GM23338 (cell line): ENCODE results near the gene EMID1. TPM values are rescaled to one million over a fixed set of nuclear protein-coding genes. Genes with fewer than 3 reads are reported as not detected.

ENCODE experiments used
- ATAC-seq: fragments of 200-7000 bp; cut with Tn5 transposase; 3 replicates; pipeline ENCODE4 v1.9.1; 2020
- DNase-seq: peaks from one replicate; pipeline ENCODE4 v3.0.0-alpha.2; 2015; ENCODE audit warnings: low spot score
- H2AFZ ChIP-seq: fragments of 200-600 bp; sonication (generic); 2 replicates; pipeline ENCODE4 v1.8.0; 2016; ENCODE audit warnings: antibody characterized with exemption, mild to moderate bottlenecking, moderate library complexity
- H3F3A ChIP-seq: fragments of 200-600 bp; sonication (generic); replicated peaks from 2 replicates; pipeline ENCODE4 v1.8.0; 2017; ENCODE audit warnings: antibody characterized with exemption, mixed run types, low read depth
- H3K27ac ChIP-seq: fragments of 200-600 bp; sonication (generic); 2 replicates; pipeline ENCODE4 v1.6.1; 2016; ENCODE audit warnings: low read depth
- H3K27me3 ChIP-seq: fragments of 200-600 bp; sonication (generic); 2 replicates; pipeline ENCODE4 v1.8.0; 2016; ENCODE audit warnings: mild to moderate bottlenecking, mixed run types, moderate library complexity; ENCODE audit not compliant: insufficient read depth
- H3K36me3 ChIP-seq: fragments of 200-600 bp; sonication (generic); 2 replicates; pipeline ENCODE4 v1.8.0; 2016; ENCODE audit warnings: mild to moderate bottlenecking; ENCODE audit not compliant: insufficient read depth
- H3K4me1 ChIP-seq: fragments of 200-600 bp; sonication (generic); 2 replicates; pipeline ENCODE4 v1.8.0; 2016; ENCODE audit warnings: mild to moderate bottlenecking, moderate library complexity; ENCODE audit not compliant: insufficient read depth
- H3K4me2 ChIP-seq: fragments of 200-600 bp; sonication (generic); 2 replicates; pipeline ENCODE4 v1.7.1; 2017; ENCODE audit warnings: mixed run types
- H3K4me3 ChIP-seq: fragments of 200-600 bp; sonication (generic); 2 replicates; pipeline ENCODE4 v1.6.1; 2016; ENCODE audit warnings: mixed run types
- H3K79me2 ChIP-seq: fragments of 200-600 bp; sonication (generic); replicated peaks from 2 replicates; pipeline ENCODE4 v1.8.0; 2017; ENCODE audit warnings: mild to moderate bottlenecking; ENCODE audit not compliant: insufficient read depth
- H3K9me2 ChIP-seq: fragments of 200-600 bp; sonication (generic); 2 replicates; pipeline ENCODE4 v1.8.0; 2017; ENCODE audit not compliant: insufficient read depth
- H4K20me1 ChIP-seq: fragments of 200-600 bp; sonication (generic); replicated peaks from 2 replicates; pipeline ENCODE4 v1.8.0; 2017; ENCODE audit warnings: mild to moderate bottlenecking; ENCODE audit not compliant: insufficient read depth
- H3K27ac Mint-ChIP-seq: 2 replicates; pipeline ENCODE4 v1.8.0; 2020; ENCODE audit warnings: inconsistent platforms, mild to moderate bottlenecking, moderate library complexity, mixed read lengths
- H3K27me3 Mint-ChIP-seq: 3 replicates; pipeline ENCODE4 v1.8.0; 2022; ENCODE audit warnings: low read depth, mild to moderate bottlenecking, moderate library complexity, mixed read lengths, inconsistent platforms; ENCODE audit not compliant: insufficient read depth, poor library complexity
- H3K36me3 Mint-ChIP-seq: 3 replicates; pipeline ENCODE4 v1.8.0; 2021; ENCODE audit warnings: low read depth, mild to moderate bottlenecking, inconsistent platforms, moderate library complexity, mixed read lengths
- H3K4me1 Mint-ChIP-seq: 3 replicates; pipeline ENCODE4 v1.8.0; 2020; ENCODE audit warnings: mild to moderate bottlenecking, inconsistent platforms, mixed read lengths
- H3K4me3 Mint-ChIP-seq: 3 replicates; pipeline ENCODE4 v1.8.0; 2021; ENCODE audit warnings: moderate library complexity, mild to moderate bottlenecking, inconsistent platforms, mixed read lengths
- H3K9me3 Mint-ChIP-seq: 3 replicates; pipeline ENCODE4 v1.8.0; 2020; ENCODE audit warnings: moderate library complexity, mild to moderate bottlenecking, inconsistent platforms, mixed read lengths
- EZH2 ChIP-seq: fragments of 200-600 bp; sonication (generic); IDR thresholded peaks from one replicate; pipeline ENCODE4 v1.8.0; 2017; ENCODE audit warnings: antibody characterized with exemption, mild to moderate bottlenecking, low read depth; ENCODE audit not compliant: unreplicated experiment
- EZH2phosphoT487 ChIP-seq: fragments of 200-600 bp; sonication (generic); IDR thresholded peaks from one replicate; pipeline ENCODE4 v1.8.1; 2018; ENCODE audit warnings: antibody characterized with exemption; ENCODE audit not compliant: unreplicated experiment
- POLR2AphosphoS5 ChIP-seq: IDR thresholded peaks from 2 replicates; pipeline ENCODE4 v1.6.1; 2016; ENCODE audit warnings: antibody characterized with exemption, low read depth
- STAT1 ChIP-seq: IDR thresholded peaks from one replicate; pipeline ENCODE4 v1.6.1; 2016; ENCODE audit warnings: antibody characterized with exemption; ENCODE audit not compliant: unreplicated experiment
- ZNF114 ChIP-seq: fragments of 250-450 bp; sonication (Bioruptor Pico); IDR thresholded peaks from 2 replicates; pipeline ENCODE4 v1.5.0; 2020; ENCODE audit warnings: mild to moderate bottlenecking, moderate library complexity
- polyA plus RNA-seq: library from polyadenylated mRNA; unstranded; fragments of >200 nt; fragmentation: Nextera tagmentation; extraction: Ambion mirVana; gene quantifications from 2 replicates; pipeline ENCODE4 v1.2.1, GENCODE V29; 2016
- total RNA-seq: library from RNA; depleted of rRNA; stranded (reverse); fragments of >200 nt; shearing (Covaris generic); gene quantifications from 2 replicates; pipeline ENCODE4 v1.2.3, GENCODE V29; 2014
- TF ChIP-seq, protein P1 (sequence below), 2 experiments: fragments of 200-600 bp in 1 of 2; sonication (generic) in 1 of 2; conservative IDR thresholded peaks; 2 replicates each; pipeline versions ENCODE4 v1.5.1 to v1.6.1; 2016 to 2017; ENCODE audit warnings: antibody characterized with exemption in 2 of 2, low read depth in 2 of 2, mild to moderate bottlenecking in 2 of 2, moderate library complexity in 1 of 2
- TF ChIP-seq, protein P2 (sequence below): fragments of 250-450 bp; sonication (Bioruptor Pico); IDR thresholded peaks from 2 replicates; pipeline ENCODE4 v1.5.0; 2020; ENCODE audit warnings: mild to moderate bottlenecking, moderate library complexity

EMID1 gene
- total and polyA plus RNA-seq, 2 experiments from 2014 or later: 3.0 to 13.4 TPM

DNA sequence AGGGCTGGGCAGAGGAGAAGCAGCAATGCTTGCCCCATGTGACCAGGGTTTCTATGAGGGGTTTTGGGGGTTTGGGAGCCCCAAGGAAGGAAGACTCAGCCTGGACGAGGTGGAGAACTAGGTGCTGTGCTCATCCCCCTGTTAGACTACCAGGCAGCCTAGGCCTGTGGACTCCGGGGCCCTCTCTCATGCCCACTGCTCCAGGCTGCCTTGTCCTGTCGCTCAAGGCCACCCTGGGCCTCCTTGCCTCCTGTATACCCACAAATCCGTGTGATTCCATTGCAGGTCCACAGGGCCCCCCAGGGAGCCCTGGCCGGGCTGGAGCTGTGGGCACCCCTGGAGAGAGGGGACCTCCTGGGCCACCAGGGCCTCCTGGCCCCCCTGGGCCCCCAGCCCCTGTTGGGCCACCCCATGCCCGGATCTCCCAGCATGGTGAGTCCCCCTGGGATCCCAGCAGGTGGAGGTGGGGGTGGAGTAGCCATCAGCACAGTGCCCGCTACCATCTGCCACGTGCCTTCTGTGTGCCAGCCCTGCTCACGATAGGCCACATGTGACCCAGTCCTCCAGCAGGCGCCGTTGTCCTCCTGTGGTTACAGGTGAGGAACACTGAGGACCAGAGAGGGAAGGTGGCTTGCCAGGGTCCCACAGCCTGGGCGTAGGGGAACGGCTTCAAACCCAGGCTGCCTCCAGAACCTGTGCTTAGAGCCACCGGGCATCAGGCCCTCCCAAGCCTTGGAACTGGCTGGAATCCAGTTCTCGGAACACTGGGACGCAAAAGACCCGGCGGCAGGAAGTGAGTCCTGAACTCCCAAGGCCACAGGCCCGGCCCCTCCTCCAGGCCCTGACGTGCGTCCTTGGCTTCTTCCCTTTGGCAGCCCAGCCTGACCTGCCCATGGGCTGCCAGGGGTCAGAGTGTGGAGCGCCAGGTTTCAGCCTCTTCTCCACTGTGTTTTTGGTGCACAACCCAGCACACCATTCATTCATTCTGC lies 26.6 kb downstream of the EMID1 start:
- Mint-ChIP-seq H3K27ac (no peak overlapping the region), H3K4me1 (no peaks in the 10 kb centered on the region; the same call in 2 of the 3 replicates), H3K36me3 (peaks cover 3% of the 10 kb centered on the region; the same call in 1 of the 3 replicates), H3K27me3 (peaks cover 1% of the 10 kb centered on the region), H3K4me3 (no peak overlapping the region), H3K9me3 (peaks cover 6% of the 10 kb centered on the region)
- H3K27me3 ChIP-seq: 0 out of 2 replicates have a peak, but pooled peaks cover 3% of the 10 kb centered on the region
- 0 out of 2 replicates have a peak, but pooled peaks cover 3% of the 10 kb centered on the region for H3K36me3 ChIP-seq
- no peak overlapping the region for H3K27ac ChIP-seq
- H4K20me1 ChIP-seq: no peaks in the 10 kb centered on the region
- H3K4me2 ChIP-seq: no peak overlapping the region
- ATAC-seq (no peak), DNase-seq (no peak)
- H3K9me2 ChIP-seq: no peaks in the 10 kb centered on the region
- H3K79me2 ChIP-seq: no peaks in the 10 kb centered on the region
- no peaks in the 10 kb centered on the region for H3F3A ChIP-seq
- no peaks in the 10 kb centered on the region for H3K4me1 ChIP-seq
- TF ChIP-seq, protein P1, sequence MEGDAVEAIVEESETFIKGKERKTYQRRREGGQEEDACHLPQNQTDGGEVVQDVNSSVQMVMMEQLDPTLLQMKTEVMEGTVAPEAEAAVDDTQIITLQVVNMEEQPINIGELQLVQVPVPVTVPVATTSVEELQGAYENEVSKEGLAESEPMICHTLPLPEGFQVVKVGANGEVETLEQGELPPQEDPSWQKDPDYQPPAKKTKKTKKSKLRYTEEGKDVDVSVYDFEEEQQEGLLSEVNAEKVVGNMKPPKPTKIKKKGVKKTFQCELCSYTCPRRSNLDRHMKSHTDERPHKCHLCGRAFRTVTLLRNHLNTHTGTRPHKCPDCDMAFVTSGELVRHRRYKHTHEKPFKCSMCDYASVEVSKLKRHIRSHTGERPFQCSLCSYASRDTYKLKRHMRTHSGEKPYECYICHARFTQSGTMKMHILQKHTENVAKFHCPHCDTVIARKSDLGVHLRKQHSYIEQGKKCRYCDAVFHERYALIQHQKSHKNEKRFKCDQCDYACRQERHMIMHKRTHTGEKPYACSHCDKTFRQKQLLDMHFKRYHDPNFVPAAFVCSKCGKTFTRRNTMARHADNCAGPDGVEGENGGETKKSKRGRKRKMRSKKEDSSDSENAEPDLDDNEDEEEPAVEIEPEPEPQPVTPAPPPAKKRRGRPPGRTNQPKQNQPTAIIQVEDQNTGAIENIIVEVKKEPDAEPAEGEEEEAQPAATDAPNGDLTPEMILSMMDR (conservative IDR thresholded peaks at IDR 0.05; ENCODE audit: low read depth in 2 of 2): no peak
- no peak for TF ChIP-seq EZH2
- TF ChIP-seq STAT1: no peak
- no peak for TF ChIP-seq POLR2AphosphoS5
- TF ChIP-seq, protein P2, sequence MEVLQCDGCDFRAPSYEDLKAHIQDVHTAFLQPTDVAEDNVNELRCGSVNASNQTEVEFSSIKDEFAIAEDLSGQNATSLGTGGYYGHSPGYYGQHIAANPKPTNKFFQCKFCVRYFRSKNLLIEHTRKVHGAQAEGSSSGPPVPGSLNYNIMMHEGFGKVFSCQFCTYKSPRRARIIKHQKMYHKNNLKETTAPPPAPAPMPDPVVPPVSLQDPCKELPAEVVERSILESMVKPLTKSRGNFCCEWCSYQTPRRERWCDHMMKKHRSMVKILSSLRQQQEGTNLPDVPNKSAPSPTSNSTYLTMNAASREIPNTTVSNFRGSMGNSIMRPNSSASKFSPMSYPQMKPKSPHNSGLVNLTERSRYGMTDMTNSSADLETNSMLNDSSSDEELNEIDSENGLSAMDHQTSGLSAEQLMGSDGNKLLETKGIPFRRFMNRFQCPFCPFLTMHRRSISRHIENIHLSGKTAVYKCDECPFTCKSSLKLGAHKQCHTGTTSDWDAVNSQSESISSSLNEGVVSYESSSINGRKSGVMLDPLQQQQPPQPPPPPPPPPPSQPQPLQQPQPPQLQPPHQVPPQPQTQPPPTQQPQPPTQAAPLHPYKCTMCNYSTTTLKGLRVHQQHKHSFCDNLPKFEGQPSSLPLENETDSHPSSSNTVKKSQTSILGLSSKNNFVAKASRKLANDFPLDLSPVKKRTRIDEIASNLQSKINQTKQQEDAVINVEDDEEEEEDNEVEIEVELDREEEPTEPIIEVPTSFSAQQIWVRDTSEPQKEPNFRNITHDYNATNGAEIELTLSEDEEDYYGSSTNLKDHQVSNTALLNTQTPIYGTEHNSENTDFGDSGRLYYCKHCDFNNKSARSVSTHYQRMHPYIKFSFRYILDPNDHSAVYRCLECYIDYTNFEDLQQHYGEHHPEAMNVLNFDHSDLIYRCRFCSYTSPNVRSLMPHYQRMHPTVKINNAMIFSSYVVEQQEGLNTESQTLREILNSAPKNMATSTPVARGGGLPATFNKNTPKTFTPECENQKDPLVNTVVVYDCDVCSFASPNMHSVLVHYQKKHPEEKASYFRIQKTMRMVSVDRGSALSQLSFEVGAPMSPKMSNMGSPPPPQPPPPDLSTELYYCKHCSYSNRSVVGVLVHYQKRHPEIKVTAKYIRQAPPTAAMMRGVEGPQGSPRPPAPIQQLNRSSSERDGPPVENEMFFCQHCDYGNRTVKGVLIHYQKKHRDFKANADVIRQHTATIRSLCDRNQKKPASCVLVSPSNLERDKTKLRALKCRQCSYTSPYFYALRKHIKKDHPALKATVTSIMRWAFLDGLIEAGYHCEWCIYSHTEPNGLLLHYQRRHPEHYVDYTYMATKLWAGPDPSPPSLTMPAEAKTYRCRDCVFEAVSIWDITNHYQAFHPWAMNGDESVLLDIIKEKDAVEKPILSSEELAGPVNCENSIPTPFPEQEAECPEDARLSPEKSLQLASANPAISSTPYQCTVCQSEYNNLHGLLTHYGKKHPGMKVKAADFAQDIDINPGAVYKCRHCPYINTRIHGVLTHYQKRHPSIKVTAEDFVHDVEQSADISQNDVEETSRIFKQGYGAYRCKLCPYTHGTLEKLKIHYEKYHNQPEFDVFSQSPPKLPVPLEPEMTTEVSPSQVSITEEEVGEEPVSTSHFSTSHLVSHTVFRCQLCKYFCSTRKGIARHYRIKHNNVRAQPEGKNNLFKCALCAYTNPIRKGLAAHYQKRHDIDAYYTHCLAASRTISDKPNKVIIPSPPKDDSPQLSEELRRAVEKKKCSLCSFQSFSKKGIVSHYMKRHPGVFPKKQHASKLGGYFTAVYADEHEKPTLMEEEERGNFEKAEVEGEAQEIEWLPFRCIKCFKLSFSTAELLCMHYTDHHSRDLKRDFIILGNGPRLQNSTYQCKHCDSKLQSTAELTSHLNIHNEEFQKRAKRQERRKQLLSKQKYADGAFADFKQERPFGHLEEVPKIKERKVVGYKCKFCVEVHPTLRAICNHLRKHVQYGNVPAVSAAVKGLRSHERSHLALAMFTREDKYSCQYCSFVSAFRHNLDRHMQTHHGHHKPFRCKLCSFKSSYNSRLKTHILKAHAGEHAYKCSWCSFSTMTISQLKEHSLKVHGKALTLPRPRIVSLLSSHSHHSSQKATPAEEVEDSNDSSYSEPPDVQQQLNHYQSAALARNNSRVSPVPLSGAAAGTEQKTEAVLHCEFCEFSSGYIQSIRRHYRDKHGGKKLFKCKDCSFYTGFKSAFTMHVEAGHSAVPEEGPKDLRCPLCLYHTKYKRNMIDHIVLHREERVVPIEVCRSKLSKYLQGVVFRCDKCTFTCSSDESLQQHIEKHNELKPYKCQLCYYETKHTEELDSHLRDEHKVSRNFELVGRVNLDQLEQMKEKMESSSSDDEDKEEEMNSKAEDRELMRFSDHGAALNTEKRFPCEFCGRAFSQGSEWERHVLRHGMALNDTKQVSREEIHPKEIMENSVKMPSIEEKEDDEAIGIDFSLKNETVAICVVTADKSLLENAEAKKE (CRISPR knock-in tag): no peak
- no peak for TF ChIP-seq ZNF114 (CRISPR knock-in tag)
- no peak for TF ChIP-seq EZH2phosphoT487
- no peak overlapping the region for H2AFZ ChIP-seq
- H3K4me3 ChIP-seq: no peak overlapping the region
